Stimulated activated naive CD8-positive, alpha-beta T cell treated with anti-CD3 and anti-CD28 coated beads, Interleukin-15, Interleukin-2, amounts not matched to agents 100 ng/mL and 50 ng/mL, for 24 hours (primary cell): ENCODE data around the gene RXRB.

Experiments
- H3K27ac Mint-ChIP-seq: one replicate; pipeline ENCODE4 v1.8.0; 2021; ENCODE audit warnings: mild to moderate bottlenecking, mixed read lengths
- H3K27me3 Mint-ChIP-seq: one replicate; pipeline ENCODE4 v1.8.0; 2021; ENCODE audit warnings: mixed read lengths
- H3K36me3 Mint-ChIP-seq: one replicate; pipeline ENCODE4 v1.8.0; 2021; ENCODE audit warnings: low read depth, mixed read lengths
- H3K4me1 Mint-ChIP-seq: one replicate; pipeline ENCODE4 v1.8.0; 2021; ENCODE audit warnings: low read depth, mixed read lengths
- H3K4me3 Mint-ChIP-seq: one replicate; pipeline ENCODE4 v1.8.0; 2021; ENCODE audit warnings: mild to moderate bottlenecking, mixed read lengths
- H3K9me3 Mint-ChIP-seq: one replicate; pipeline ENCODE4 v1.8.0; 2021; ENCODE audit warnings: mixed read lengths

RXRB gene

GRCh38 chr6:33193619-33194018, 6.8 kb downstream of the RXRB start:
- no peak overlapping the region for H3K4me3 Mint-ChIP-seq
- H3K36me3 Mint-ChIP-seq = peaks cover 42% of the 10 kb centered on the region
- H3K4me1 Mint-ChIP-seq = peaks cover 42% of the 10 kb centered on the region
- H3K9me3 Mint-ChIP-seq = no peaks in the 10 kb centered on the region
- peak overlapping the region; percentile 21 for H3K27ac Mint-ChIP-seq
- peaks cover 20% of the 10 kb centered on the region for H3K27me3 Mint-ChIP-seq

DNA sequence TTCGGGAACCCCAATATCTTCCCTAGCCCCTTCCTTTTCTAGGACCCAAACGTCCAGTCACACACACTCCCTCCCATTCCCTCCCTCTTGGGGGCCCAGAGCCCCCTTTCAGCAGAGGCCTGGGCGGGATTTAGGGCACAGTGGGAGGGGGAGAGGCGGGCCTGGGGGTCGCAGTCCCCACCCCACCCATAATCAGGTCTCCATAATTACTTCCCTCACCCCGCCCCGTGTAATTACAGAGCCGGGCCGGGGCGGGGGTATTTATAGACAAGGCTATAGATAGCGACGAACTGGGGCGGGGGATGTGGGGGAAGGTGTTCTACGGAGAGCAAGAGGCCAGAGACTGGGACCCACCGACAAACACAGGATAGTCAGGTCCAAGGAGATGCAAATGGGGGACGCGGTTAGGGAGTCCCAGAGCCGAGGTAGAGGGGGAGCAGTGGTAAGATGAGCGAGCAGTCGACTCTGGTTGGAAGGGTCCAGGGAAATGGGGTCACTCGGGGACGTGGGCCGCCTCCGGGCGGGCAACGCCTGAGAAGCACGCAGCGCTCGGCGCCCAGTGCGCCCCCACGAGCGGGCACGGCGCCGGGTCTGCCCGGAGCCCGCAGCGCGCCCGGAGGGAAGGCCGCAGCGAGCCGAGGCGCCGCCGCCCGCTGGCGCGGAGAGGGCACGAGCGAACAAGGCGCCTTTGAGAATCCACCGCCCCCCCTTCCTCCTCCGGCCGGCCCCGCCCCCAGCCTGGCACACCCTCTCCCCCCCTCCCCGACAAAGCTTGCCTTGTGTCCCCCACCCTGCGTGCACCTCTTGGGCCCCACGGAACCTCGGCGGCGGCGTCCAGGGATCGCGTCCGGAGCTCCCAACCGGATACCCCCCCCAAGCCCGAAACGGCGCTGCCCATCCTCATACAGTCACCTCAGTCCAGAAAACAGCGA, 7.5 kb downstream of the RXRB start:
- peaks cover 36% of the 10 kb centered on the region for H3K4me1 Mint-ChIP-seq
- peaks cover 20% of the 10 kb centered on the region for H3K27me3 Mint-ChIP-seq
- H3K36me3 Mint-ChIP-seq = peaks cover 39% of the 10 kb centered on the region
- peak overlapping the region; percentile 21 for H3K27ac Mint-ChIP-seq
- H3K9me3 Mint-ChIP-seq = no peaks in the 10 kb centered on the region
- peak overlapping the region; percentile 71 for H3K4me3 Mint-ChIP-seq

GRCh38 chr6:33192105-33192646, 8.3 kb downstream of the RXRB start, which contains the start of gene COL11A2:
Gene COL11A2, minus strand, starts transcription at chr6:33192467. Its CDS starts 227 bp downstream, at chr6:33192240.
- peak within 1 kb of the TSS; percentile 71 for H3K4me3 Mint-ChIP-seq
- H3K36me3 Mint-ChIP-seq = peaks cover 31% of the 10 kb centered on the region
- H3K4me1 Mint-ChIP-seq = peaks cover 28% of the 10 kb centered on the region
- peaks cover 20% of the 10 kb centered on the region for H3K27me3 Mint-ChIP-seq
- no peaks in the 10 kb centered on the region for H3K9me3 Mint-ChIP-seq
- H3K27ac Mint-ChIP-seq = no peak within 1 kb of the TSS

- no peaks in the 10 kb centered on the region for H3K9me3 Mint-ChIP-seq
- peaks cover 20% of the 10 kb centered on the region for H3K27me3 Mint-ChIP-seq
- peaks cover 27% of the 10 kb centered on the region for H3K36me3 Mint-ChIP-seq
- no peak overlapping the region for H3K4me3 Mint-ChIP-seq
- peaks cover 26% of the 10 kb centered on the region for H3K4me1 Mint-ChIP-seq
- H3K27ac Mint-ChIP-seq = no peak overlapping the region
Observed at GRCh38 chr6:33191383-33192104, 8.9 kb downstream of the RXRB start.

- peaks cover 25% of the 10 kb centered on the region for H3K4me1 Mint-ChIP-seq
- H3K27ac Mint-ChIP-seq = no peak overlapping the region
- H3K36me3 Mint-ChIP-seq = peaks cover 19% of the 10 kb centered on the region
- H3K27me3 Mint-ChIP-seq = peaks cover 20% of the 10 kb centered on the region
- H3K4me3 Mint-ChIP-seq = no peak overlapping the region
- H3K9me3 Mint-ChIP-seq = no peaks in the 10 kb centered on the region
Observed at GRCh38 chr6:33190504-33191107, 9.9 kb downstream of the RXRB start.

- peaks cover 11% of the 10 kb centered on the region for H3K36me3 Mint-ChIP-seq
- H3K27me3 Mint-ChIP-seq = peaks cover 20% of the 10 kb centered on the region
- H3K27ac Mint-ChIP-seq = no peak overlapping the region
- H3K4me1 Mint-ChIP-seq = peaks cover 23% of the 10 kb centered on the region
- no peaks in the 10 kb centered on the region for H3K9me3 Mint-ChIP-seq
- no peak overlapping the region for H3K4me3 Mint-ChIP-seq
Observed at GRCh38 chr6:33189625-33190448, 10.6 kb downstream of the RXRB start.

DNA sequence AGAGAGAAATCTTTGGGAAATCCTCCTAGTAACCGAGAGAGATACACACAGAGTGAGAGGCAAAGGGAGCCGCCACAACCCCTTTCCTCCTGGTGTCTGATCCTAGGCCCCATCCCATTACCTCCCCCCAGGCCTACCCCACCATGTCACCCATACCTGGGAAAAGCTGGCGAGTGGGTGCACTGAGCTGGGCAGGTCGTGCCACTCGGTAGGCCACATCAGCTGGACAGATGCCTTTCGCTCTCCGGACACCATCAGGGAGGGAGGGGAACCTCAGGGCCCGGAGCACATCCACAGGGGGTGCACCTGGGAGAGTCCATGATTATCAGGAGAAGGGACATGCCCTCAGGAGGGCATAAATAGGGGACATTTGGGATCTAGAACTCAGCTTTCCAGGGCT, 11.3 kb downstream of the RXRB start:
- peaks cover 23% of the 10 kb centered on the region for H3K4me1 Mint-ChIP-seq

GRCh38 chr6:33187809-33188208, 12.7 kb downstream of the RXRB start:
- H3K27me3 Mint-ChIP-seq = peaks cover 20% of the 10 kb centered on the region
- H3K4me3 Mint-ChIP-seq = no peak overlapping the region
- H3K4me1 Mint-ChIP-seq = peaks cover 25% of the 10 kb centered on the region
- H3K9me3 Mint-ChIP-seq = peaks cover 11% of the 10 kb centered on the region
- no peak overlapping the region for H3K27ac Mint-ChIP-seq
- peaks cover 12% of the 10 kb centered on the region for H3K36me3 Mint-ChIP-seq

More for the DNA sequence above, 11.3 kb downstream of the RXRB start:
- Mint-ChIP-seq H3K27ac (no peak overlapping the region), H3K9me3 (no peaks in the 10 kb centered on the region), H3K36me3 (peaks cover 4% of the 10 kb centered on the region), H3K4me3 (no peak overlapping the region), H3K27me3 (peaks cover 20% of the 10 kb centered on the region)

DNA sequence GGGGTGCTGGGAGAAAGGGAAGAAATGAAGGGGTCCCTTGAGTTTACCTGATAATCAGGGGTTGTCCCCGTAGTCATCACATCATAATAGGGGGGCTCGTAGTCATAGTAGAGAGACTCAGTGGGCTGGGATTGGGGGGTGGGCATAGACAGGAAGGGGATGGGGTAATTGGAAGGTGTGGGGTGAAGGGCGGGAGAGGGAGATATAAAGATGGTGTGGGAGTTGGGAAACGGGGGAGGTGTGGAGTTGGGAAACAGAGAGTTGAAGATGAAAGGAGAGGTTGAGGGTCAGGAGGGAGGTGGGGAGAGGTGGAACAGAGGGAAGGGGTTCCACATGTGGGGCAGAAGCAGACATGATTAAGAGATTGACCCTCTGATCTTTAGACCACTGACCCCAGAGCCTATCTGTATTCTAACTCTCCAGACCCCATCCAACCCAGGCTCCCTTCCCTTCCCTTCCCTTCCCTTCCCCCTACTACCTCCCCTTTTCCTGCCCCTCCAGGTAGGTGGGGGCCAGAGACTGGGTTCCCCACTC, 14.7 kb downstream of the RXRB start:
- Mint-ChIP-seq H3K27me3 (peaks cover 10% of the 10 kb centered on the region), H3K36me3 (peaks cover 15% of the 10 kb centered on the region), H3K9me3 (peaks cover 14% of the 10 kb centered on the region), H3K4me1 (peaks cover 18% of the 10 kb centered on the region), H3K27ac (no peak overlapping the region), H3K4me3 (no peak overlapping the region)

- H3K4me3 Mint-ChIP-seq = no peak overlapping the region
- H3K9me3 Mint-ChIP-seq = peaks cover 14% of the 10 kb centered on the region
- H3K4me1 Mint-ChIP-seq = peaks cover 18% of the 10 kb centered on the region
- no peak overlapping the region for H3K27ac Mint-ChIP-seq
- peaks cover 6% of the 10 kb centered on the region for H3K27me3 Mint-ChIP-seq
- peaks cover 15% of the 10 kb centered on the region for H3K36me3 Mint-ChIP-seq
Observed at GRCh38 chr6:33185190-33185589, 15.3 kb downstream of the RXRB start.

GRCh38 chr6:33183071-33183683, 17.3 kb downstream of the RXRB start:
- peaks cover 18% of the 10 kb centered on the region for H3K4me1 Mint-ChIP-seq
- H3K36me3 Mint-ChIP-seq = peaks cover 15% of the 10 kb centered on the region
- peak overlapping the region; percentile 66 for H3K4me3 Mint-ChIP-seq
- no peaks in the 10 kb centered on the region for H3K27me3 Mint-ChIP-seq
- H3K9me3 Mint-ChIP-seq = peaks cover 14% of the 10 kb centered on the region
- peak overlapping the region; percentile 94 for H3K27ac Mint-ChIP-seq

- Mint-ChIP-seq H3K27ac (no peak overlapping the region), H3K4me3 (no peak overlapping the region), H3K27me3 (no peaks in the 10 kb centered on the region), H3K9me3 (peaks cover 14% of the 10 kb centered on the region), H3K4me1 (peaks cover 18% of the 10 kb centered on the region), H3K36me3 (peaks cover 15% of the 10 kb centered on the region)
Observed at GRCh38 chr6:33181141-33181540, 19.3 kb downstream of the RXRB start.

GRCh38 chr6:33178755-33179475, 21.6 kb downstream of the RXRB start:
- Mint-ChIP-seq H3K36me3 (peaks cover 14% of the 10 kb centered on the region), H3K9me3 (peaks cover 14% of the 10 kb centered on the region), H3K27ac (no peak overlapping the region), H3K27me3 (no peaks in the 10 kb centered on the region), H3K4me1 (peaks cover 14% of the 10 kb centered on the region), H3K4me3 (no peak overlapping the region)
